SIG-M5 (cell line): Measurements from ENCODE around the gene STK10.

ENCODE experiments used
- DNase-seq: peaks from one replicate; lab custom pipeline; 2025; lab: John Stamatoyannopoulos, UW

STK10 gene

GRCh38 chr5:172107571-172107970 lies 80.5 kb downstream of the STK10 start:
- no peak for DNase-seq

- no peak for DNase-seq
These were observed 81.3 kb downstream of the STK10 start for GRCh38 chr5:172106511-172107356.

- no peak for DNase-seq
These were observed 82.2 kb downstream of the STK10 start for GRCh38 chr5:172105811-172106210.

GRCh38 chr5:172104801-172105701 lies 83.0 kb downstream of the STK10 start:
- no peak for DNase-seq

- no peak for DNase-seq
These were observed 84.0 kb downstream of the STK10 start for GRCh38 chr5:172104021-172104420.

- no peak for DNase-seq
These were observed 85.0 kb downstream of the STK10 start for GRCh38 chr5:172102913-172103626.

GRCh38 chr5:172102218-172102870 lies 85.7 kb downstream of the STK10 start:
- DNase-seq = no peak

GRCh38 chr5:172101547-172102217 lies 86.3 kb downstream of the STK10 start:
- no peak for DNase-seq

- no peak for DNase-seq
These were observed 89.1 kb downstream of the STK10 start for GRCh38 chr5:172098883-172099282.

- no peak for DNase-seq
These were observed 90.0 kb downstream of the STK10 start for GRCh38 chr5:172098046-172098445.

- no peak for DNase-seq
These were observed 90.7 kb downstream of the STK10 start for GRCh38 chr5:172097356-172097755.

- no peak for DNase-seq
These were observed 91.7 kb downstream of the STK10 start for GRCh38 chr5:172096207-172096940.

- no peak for DNase-seq
These were observed 92.4 kb downstream of the STK10 start for GRCh38 chr5:172095368-172096206.

GRCh38 chr5:172093965-172094364 lies 94.1 kb downstream of the STK10 start:
- no peak for DNase-seq

- no peak for DNase-seq
These were observed 94.5 kb downstream of the STK10 start for GRCh38 chr5:172093559-172093958.

GRCh38 chr5:172091956-172092732 lies 95.9 kb downstream of the STK10 start:
- DNase-seq = no peak

- no peak for DNase-seq
These were observed 97.0 kb downstream of the STK10 start for GRCh38 chr5:172090976-172091547.
